Measurements from ENCODE around the gene VGLL4.
"Not testable (repeated sequence)": the region's sequence is repeated elsewhere in the genome, so short reads cannot be mapped to it uniquely, and the experiment has no call there.

VGLL4 gene

GRCh38 chr3:11526121-11526520 lies 117.6 kb downstream of the VGLL4 start:
- H3K9ac ChIP-seq (ENCODE audit: low read length); H3K36me3 ChIP-seq (ENCODE audit: control insufficient read depth in 1 of 2, insufficient read depth in 2 of 2, low read length in 2 of 2); H3K4me2 ChIP-seq (ENCODE audit: low read length); H3K4me1 ChIP-seq (ENCODE audit: control insufficient read depth in 1 of 2, insufficient read depth in 2 of 2, low read length in 2 of 2); H3K79me2 ChIP-seq (ENCODE audit: control insufficient read depth, insufficient read depth, low read length, poor library complexity); H3K79me1 ChIP-seq (ENCODE audit: low read length); H2BK120ac ChIP-seq (ENCODE audit: insufficient read depth, low read length, poor library complexity); H4K91ac ChIP-seq (ENCODE audit: low read depth, low read length); H2BK5ac ChIP-seq (ENCODE audit: low read depth, low read length, poor library complexity); H3K18ac ChIP-seq (ENCODE audit: low read length); H3K14ac ChIP-seq (ENCODE audit: low read length); H2AFZ ChIP-seq (ENCODE audit: insufficient read depth, low read length, poor library complexity); H3K4me3 ChIP-seq (ENCODE audit: low read depth, low read length); H3K23ac ChIP-seq (ENCODE audit: low read length); DNase-seq; H3K9me3 ChIP-seq (ENCODE audit: insufficient read depth, low read depth, low read length); H4K8ac ChIP-seq (ENCODE audit: low read depth, low read length); H2BK12ac ChIP-seq (ENCODE audit: low read length); H3K27ac ChIP-seq (ENCODE audit: low read depth, low read length); H3K27me3 ChIP-seq (ENCODE audit: insufficient read depth, low read length); H2AK5ac ChIP-seq (ENCODE audit: low read length); H3K4ac ChIP-seq (ENCODE audit: low read depth, low read length); H4K12ac ChIP-seq (ENCODE audit: low read depth, low read length): not testable (repeated sequence)
- WGBS (ENCODE audit: extremely low coverage, insufficient coverage, insufficient read length), result no CpG with 5 or more reads among the region's 5 CpGs

DNA sequence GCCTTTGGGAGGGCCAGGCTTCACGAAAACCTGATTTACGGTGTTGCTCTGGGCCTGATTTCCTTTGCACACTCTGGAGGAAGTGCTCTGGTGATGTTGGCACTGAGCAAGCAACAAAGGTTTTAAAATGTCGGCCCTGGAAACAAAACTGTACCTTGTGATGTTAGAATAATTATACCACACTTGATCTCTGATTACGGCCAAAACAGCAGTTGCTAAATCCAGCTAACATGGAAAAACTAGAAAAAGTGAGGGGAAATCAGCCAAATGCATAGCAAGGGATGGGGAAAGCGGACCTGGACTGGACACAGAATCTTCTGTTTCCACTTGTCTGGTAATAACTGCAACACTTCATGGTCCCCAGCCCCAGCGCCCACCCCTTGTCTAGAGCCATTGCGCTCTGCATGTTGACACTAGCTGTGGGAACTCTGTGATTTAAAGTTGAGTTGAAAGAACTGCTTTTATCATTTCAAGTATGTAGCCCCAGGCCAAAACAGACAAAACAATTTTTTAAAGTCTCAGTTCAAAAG lies 120.1 kb downstream of the VGLL4 start:
- H3K9me3 ChIP-seq (ENCODE audit: insufficient read depth, low read depth, low read length), result no peaks in the 10 kb centered on the region
- DNase-seq, result peak in 1 of 2 donors; percentile 58
- H3K79me1 ChIP-seq (ENCODE audit: low read length), result no peaks in the 10 kb centered on the region
- no peak overlapping the region for H2AK5ac ChIP-seq (ENCODE audit: low read length)
- H3K4me1 ChIP-seq (ENCODE audit: control insufficient read depth in 1 of 2, insufficient read depth in 2 of 2, low read length in 2 of 2), result no peaks in the 10 kb centered on the region
- H3K36me3 ChIP-seq (ENCODE audit: control insufficient read depth in 1 of 2, insufficient read depth in 2 of 2, low read length in 2 of 2), result peaks cover 0 to 3% of the 10 kb centered on the region in 2 experiments
- H4K12ac ChIP-seq (ENCODE audit: low read depth, low read length), result no peak overlapping the region
- H4K91ac ChIP-seq (ENCODE audit: low read depth, low read length), result no peak overlapping the region
- WGBS (ENCODE audit: extremely low coverage, insufficient coverage, insufficient read length), result no CpG with 5 or more reads among the region's 7 CpGs
- no peak overlapping the region for H2BK12ac ChIP-seq (ENCODE audit: low read length)
- no peak overlapping the region for H3K23ac ChIP-seq (ENCODE audit: low read length)
- no peak overlapping the region for H2AFZ ChIP-seq (ENCODE audit: insufficient read depth, low read length, poor library complexity)
- no peaks in the 10 kb centered on the region for H3K27me3 ChIP-seq (ENCODE audit: insufficient read depth, low read length)
- H2BK5ac ChIP-seq (ENCODE audit: low read depth, low read length, poor library complexity), result no peak overlapping the region
- H3K14ac ChIP-seq (ENCODE audit: low read length), result no peak overlapping the region
- no peaks in the 10 kb centered on the region for H3K79me2 ChIP-seq (ENCODE audit: control insufficient read depth, insufficient read depth, low read length, poor library complexity)
- H3K4me2 ChIP-seq (ENCODE audit: low read length), result no peak overlapping the region
- H3K18ac ChIP-seq (ENCODE audit: low read length), result no peak overlapping the region
- no peak overlapping the region for H3K4ac ChIP-seq (ENCODE audit: low read depth, low read length)
- no peak overlapping the region for H2BK120ac ChIP-seq (ENCODE audit: insufficient read depth, low read length, poor library complexity)
- no peak overlapping the region for H3K4me3 ChIP-seq (ENCODE audit: low read depth, low read length)
- H4K8ac ChIP-seq (ENCODE audit: low read depth, low read length), result no peak overlapping the region
- H3K27ac ChIP-seq (ENCODE audit: low read depth, low read length), result no peak overlapping the region
- H3K9ac ChIP-seq (ENCODE audit: low read length), result no peak overlapping the region

GRCh38 chr3:11522953-11523571 lies 120.7 kb downstream of the VGLL4 start:
- H3K4me3 ChIP-seq (ENCODE audit: low read depth, low read length), result no peak overlapping the region
- no peak overlapping the region for H4K8ac ChIP-seq (ENCODE audit: low read depth, low read length)
- no peak overlapping the region for H3K9ac ChIP-seq (ENCODE audit: low read length)
- no peaks in the 10 kb centered on the region for H3K9me3 ChIP-seq (ENCODE audit: insufficient read depth, low read depth, low read length)
- no peak overlapping the region for H4K91ac ChIP-seq (ENCODE audit: low read depth, low read length)
- H3K27me3 ChIP-seq (ENCODE audit: insufficient read depth, low read length), result no peaks in the 10 kb centered on the region
- no CpG with 5 or more reads among the region's 8 CpGs for WGBS (ENCODE audit: extremely low coverage, insufficient coverage, insufficient read length)
- no peak overlapping the region for H3K4ac ChIP-seq (ENCODE audit: low read depth, low read length)
- no peak for DNase-seq
- H3K4me2 ChIP-seq (ENCODE audit: low read length), result no peak overlapping the region
- no peak overlapping the region for H2BK120ac ChIP-seq (ENCODE audit: insufficient read depth, low read length, poor library complexity)
- peaks cover 0 to 3% of the 10 kb centered on the region in 2 experiments for H3K36me3 ChIP-seq (ENCODE audit: control insufficient read depth in 1 of 2, insufficient read depth in 2 of 2, low read length in 2 of 2)
- H3K4me1 ChIP-seq (ENCODE audit: control insufficient read depth in 1 of 2, insufficient read depth in 2 of 2, low read length in 2 of 2), result no peaks in the 10 kb centered on the region
- H4K12ac ChIP-seq (ENCODE audit: low read depth, low read length), result no peak overlapping the region
- H3K79me1 ChIP-seq (ENCODE audit: low read length), result no peaks in the 10 kb centered on the region
- H3K79me2 ChIP-seq (ENCODE audit: control insufficient read depth, insufficient read depth, low read length, poor library complexity), result no peaks in the 10 kb centered on the region
- H2AFZ ChIP-seq (ENCODE audit: insufficient read depth, low read length, poor library complexity), result no peak overlapping the region
- H2BK12ac ChIP-seq (ENCODE audit: low read length), result no peak overlapping the region
- H3K14ac ChIP-seq (ENCODE audit: low read length), result no peak overlapping the region
- H3K18ac ChIP-seq (ENCODE audit: low read length), result no peak overlapping the region
- H3K23ac ChIP-seq (ENCODE audit: low read length), result no peak overlapping the region
- no peak overlapping the region for H3K27ac ChIP-seq (ENCODE audit: low read depth, low read length)
- H2BK5ac ChIP-seq (ENCODE audit: low read depth, low read length, poor library complexity), result no peak overlapping the region
- H2AK5ac ChIP-seq (ENCODE audit: low read length), result no peak overlapping the region

DNA sequence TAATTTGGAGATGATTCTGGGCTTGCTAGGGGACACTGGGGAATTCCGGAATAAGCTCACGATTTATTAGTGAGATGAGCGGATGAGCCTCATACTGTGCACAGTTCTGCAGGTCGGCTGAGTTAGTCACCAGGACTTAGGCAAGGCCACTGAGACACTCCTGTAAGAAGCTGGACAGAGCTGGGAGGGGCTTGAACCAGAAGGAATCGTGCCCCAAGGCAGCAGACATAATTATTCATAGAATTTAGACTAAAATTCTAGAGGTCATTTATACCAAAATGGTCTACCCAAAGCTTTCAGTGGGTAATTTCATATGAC lies 121.4 kb downstream of the VGLL4 start:
- DNase-seq, result peak; percentile 51 to 57
- no peak overlapping the region for H2BK12ac ChIP-seq (ENCODE audit: low read length)
- no peak overlapping the region for H3K9ac ChIP-seq (ENCODE audit: low read length)
- no peaks in the 10 kb centered on the region for H3K79me2 ChIP-seq (ENCODE audit: control insufficient read depth, insufficient read depth, low read length, poor library complexity)
- H3K14ac ChIP-seq (ENCODE audit: low read length), result no peak overlapping the region
- no peak overlapping the region for H3K27ac ChIP-seq (ENCODE audit: low read depth, low read length)
- H3K4ac ChIP-seq (ENCODE audit: low read depth, low read length), result no peak overlapping the region
- WGBS (ENCODE audit: extremely low coverage, insufficient coverage, insufficient read length), result no CpG with 5 or more reads among the region's 5 CpGs
- no peak overlapping the region for H4K8ac ChIP-seq (ENCODE audit: low read depth, low read length)
- H3K27me3 ChIP-seq (ENCODE audit: insufficient read depth, low read length), result no peaks in the 10 kb centered on the region
- H3K4me1 ChIP-seq (ENCODE audit: control insufficient read depth in 1 of 2, insufficient read depth in 2 of 2, low read length in 2 of 2), result no peaks in the 10 kb centered on the region
- H2BK5ac ChIP-seq (ENCODE audit: low read depth, low read length, poor library complexity), result no peak overlapping the region
- H2AFZ ChIP-seq (ENCODE audit: insufficient read depth, low read length, poor library complexity), result no peak overlapping the region
- peaks cover 0 to 3% of the 10 kb centered on the region in 2 experiments for H3K36me3 ChIP-seq (ENCODE audit: control insufficient read depth in 1 of 2, insufficient read depth in 2 of 2, low read length in 2 of 2)
- H2BK120ac ChIP-seq (ENCODE audit: insufficient read depth, low read length, poor library complexity), result no peak overlapping the region
- no peak overlapping the region for H3K23ac ChIP-seq (ENCODE audit: low read length)
- H2AK5ac ChIP-seq (ENCODE audit: low read length), result no peak overlapping the region
- no peak overlapping the region for H4K12ac ChIP-seq (ENCODE audit: low read depth, low read length)
- no peak overlapping the region for H3K4me3 ChIP-seq (ENCODE audit: low read depth, low read length)
- no peak overlapping the region for H3K18ac ChIP-seq (ENCODE audit: low read length)
- H4K91ac ChIP-seq (ENCODE audit: low read depth, low read length), result no peak overlapping the region
- no peaks in the 10 kb centered on the region for H3K79me1 ChIP-seq (ENCODE audit: low read length)
- no peaks in the 10 kb centered on the region for H3K9me3 ChIP-seq (ENCODE audit: insufficient read depth, low read depth, low read length)
- H3K4me2 ChIP-seq (ENCODE audit: low read length), result no peak overlapping the region
